Fibroblast of lung (primary cell): ENCODE measurements around the gene MNT.

Experiments used
- EZH2 ChIP-seq: IDR thresholded peaks from 2 replicates; pipeline ENCODE4 v1.5.1; 2012; ENCODE audit warnings: low read length, control low read depth, mild to moderate bottlenecking; ENCODE audit errors: missing control alignments
- TF ChIP-seq, protein P1 (sequence below), 2 donors: IDR thresholded peaks in 1 of 2; conservative IDR thresholded peaks in 1 of 2; 1 replicate in 1 of 2; 2 replicates in 1 of 2; pipeline ENCODE4 v1.5.1; 2011 to 2012; ENCODE audit warnings: low read length in 2 of 2, control low read depth in 1 of 2, inconsistent platforms in 1 of 2, low read depth in 1 of 2, mild to moderate bottlenecking in 1 of 2

DNA sequence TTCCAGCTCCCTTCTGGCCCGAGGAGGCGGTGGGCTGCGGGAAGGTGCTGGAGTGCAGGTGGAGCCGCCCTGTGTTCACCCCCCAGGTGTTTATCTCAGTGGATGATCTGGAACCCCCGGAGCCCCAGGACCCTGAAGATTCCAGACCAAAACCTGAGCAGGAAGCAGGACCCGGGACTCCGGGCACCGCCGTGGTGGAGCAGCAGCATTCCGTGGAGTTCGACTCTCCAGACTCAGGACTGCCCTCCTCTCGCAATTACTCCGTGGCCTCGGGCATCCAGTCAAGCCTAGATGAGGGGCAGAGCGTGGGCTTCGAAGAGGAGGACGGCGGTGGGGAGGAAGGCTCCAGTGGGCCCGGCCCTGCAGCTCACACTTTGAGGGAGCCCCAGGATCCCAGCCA lies 25.5 kb downstream of the MNT start:
- TF ChIP-seq, protein P1, sequence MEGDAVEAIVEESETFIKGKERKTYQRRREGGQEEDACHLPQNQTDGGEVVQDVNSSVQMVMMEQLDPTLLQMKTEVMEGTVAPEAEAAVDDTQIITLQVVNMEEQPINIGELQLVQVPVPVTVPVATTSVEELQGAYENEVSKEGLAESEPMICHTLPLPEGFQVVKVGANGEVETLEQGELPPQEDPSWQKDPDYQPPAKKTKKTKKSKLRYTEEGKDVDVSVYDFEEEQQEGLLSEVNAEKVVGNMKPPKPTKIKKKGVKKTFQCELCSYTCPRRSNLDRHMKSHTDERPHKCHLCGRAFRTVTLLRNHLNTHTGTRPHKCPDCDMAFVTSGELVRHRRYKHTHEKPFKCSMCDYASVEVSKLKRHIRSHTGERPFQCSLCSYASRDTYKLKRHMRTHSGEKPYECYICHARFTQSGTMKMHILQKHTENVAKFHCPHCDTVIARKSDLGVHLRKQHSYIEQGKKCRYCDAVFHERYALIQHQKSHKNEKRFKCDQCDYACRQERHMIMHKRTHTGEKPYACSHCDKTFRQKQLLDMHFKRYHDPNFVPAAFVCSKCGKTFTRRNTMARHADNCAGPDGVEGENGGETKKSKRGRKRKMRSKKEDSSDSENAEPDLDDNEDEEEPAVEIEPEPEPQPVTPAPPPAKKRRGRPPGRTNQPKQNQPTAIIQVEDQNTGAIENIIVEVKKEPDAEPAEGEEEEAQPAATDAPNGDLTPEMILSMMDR (conservative IDR thresholded peaks at IDR 0.05 in 1 of 2, IDR thresholded peaks at IDR 0.05 in 1 of 2; ENCODE audit: low read depth in 1 of 2, low read length in 2 of 2) = no peak
- no peak for TF ChIP-seq EZH2
